Measurements from ENCODE around the gene NKX3-2. TPM values are rescaled to one million over a fixed set of nuclear protein-coding genes. Genes with fewer than 3 reads are reported as not detected.

The NKX3-2 gene
- total and polyA plus RNA-seq, 2 of the 8 experiments (the other 6 are each of a cell fraction or from before 2014, with no cell fraction given) = 0.13 TPM; not detected in 1

GRCh38 chr4:13535708-13536361 is 8.5 kb downstream of the NKX3-2 start:
- Histone ChIP-seq H3K4ac (replicated peaks; ENCODE audit: insufficient read length, low read depth, low read length) (no peak overlapping the region), H3K23me2 (ENCODE audit: low read depth, low read length) (peaks cover 2% of the 10 kb centered on the region; the same call in 1 of the 2 replicates), H4K20me1 (replicated peaks in 1 of 2; ENCODE audit: control insufficient read depth in 1 of 2, insufficient read depth in 2 of 2, low read length in 2 of 2) (peaks cover 10 to 45% of the 10 kb centered on the region in 2 experiments), H3K9me3 (ENCODE audit: insufficient read depth in 2 of 2, low read depth in 1 of 2, low read length in 1 of 2) (peaks cover 0 to 3% of the 10 kb centered on the region in 2 experiments; a peak in 2 of 4 replicates), H3K79me1 (ENCODE audit: low read depth, low read length) (no peaks in the 10 kb centered on the region), H3K14ac (ENCODE audit: insufficient read length) (no peak overlapping the region), H3K36me3 (ENCODE audit: control insufficient read depth in 2 of 4, insufficient read depth in 4 of 4, low read length in 3 of 4) (no peaks in the 10 kb centered on the region), H2BK5ac (ENCODE audit: low read depth, low read length) (peak overlapping the region; percentile 16; the same call in 1 of the 2 replicates), H2BK12ac (ENCODE audit: low read depth, low read length) (peak overlapping the region; percentile 97), H4K91ac (replicated peaks; ENCODE audit: insufficient read length, low read length) (no peak overlapping the region), H4K8ac (ENCODE audit: extremely low read depth, insufficient read depth, low read length) (no peak overlapping the region), H2BK120ac (replicated peaks; ENCODE audit: low read depth, low read length) (no peak overlapping the region), H2AK5ac (ENCODE audit: low read depth, low read length) (no peak overlapping the region), H2BK15ac (ENCODE audit: low read length) (peak overlapping the region; percentile 14; the same call in 1 of the 2 replicates), H3K4me3 (ENCODE audit: extremely low read depth in 1 of 4, insufficient read depth in 2 of 4, low read depth in 3 of 4, low read length in 4 of 4) (0 out of 8 replicates have a peak overlapping the region, but pooled peaks of 1 of the 4 experiments have one; percentile 4), H3K23ac (ENCODE audit: insufficient read length) (no peak overlapping the region), H3K27me3 (replicated peaks in 1 of 4; ENCODE audit: control insufficient read depth in 3 of 4, extremely low read depth in 1 of 4, insufficient read depth in 3 of 4, low read length in 3 of 4) (peaks cover 89 to 100% (median 98%) of the 10 kb centered on the region in 4 experiments), H4K5ac (ENCODE audit: insufficient read length, low read depth, low read length) (no peak overlapping the region), H3K79me2 (ENCODE audit: control insufficient read depth in 1 of 2, insufficient read depth in 2 of 2, low read length in 2 of 2) (no peaks in the 10 kb centered on the region), H2AFZ (ENCODE audit: low read length) (no peak overlapping the region), H3K56ac (replicated peaks; ENCODE audit: insufficient read length, low read depth, low read length) (no peak overlapping the region), H3K4me1 (replicated peaks in 1 of 4; ENCODE audit: control insufficient read depth in 3 of 4, insufficient read depth in 4 of 4, low read length in 3 of 4) (peaks cover 6 to 31% (median 13%) of the 10 kb centered on the region in 4 experiments), H3K18ac (ENCODE audit: extremely low read depth, low read length) (no peak overlapping the region), H3K27ac (ENCODE audit: low read depth, low read length) (no peak overlapping the region), H3K4me2 (ENCODE audit: insufficient read depth in 1 of 2, low read depth in 2 of 2, low read length in 2 of 2) (peak overlapping the region; percentile 33 to 50; a peak in 3 of 4 replicates), H3K9ac (replicated peaks in 1 of 4; ENCODE audit: extremely low read depth in 1 of 4, low read depth in 3 of 4, low read length in 3 of 4) (no peak overlapping the region), H2BK20ac (ENCODE audit: low read length) (peak overlapping the region; percentile 17; the same call in 1 of the 2 replicates)
- ChIA-PET CTCF (ENCODE audit: partially characterized antibody) (interaction anchor here (1.4 to 2.4 kb wide), 5 partner anchors 8 to 14 kb away, joined by 4 to 13 read pairs (median 9); partner anchors contain the start of gene NKX3-2), POLR2A (ENCODE audit: partially characterized antibody) (interaction anchor here (1.0 to 1.9 kb wide), 3 partner anchors 8 to 17 kb away, joined by 3 to 9 read pairs (median 3); partner anchors contain the start of gene NKX3-2)
- no peak for FAIRE-seq
- 5% methylated on average over 39 of the region's 39 CpGs; no CpG with 5 or more reads in 1 of the 2 experiments for WGBS, 2 experiments (ENCODE audit: extremely low coverage in 1 of 2, insufficient coverage in 1 of 2, insufficient read length in 1 of 2, insufficient replicate concordance in 2 of 2, low coverage in 1 of 2, low lambda C conversion rate in 2 of 2, missing lambda C conversion rate in 1 of 2)
- DNase-seq (ENCODE audit: low read depth in 1 of 2, low spot score in 2 of 2) = peak in 1 of 2 experiments; percentile 59
- peak; percentile 75; the same call in 1 of the 2 replicates for TF ChIP-seq CBX8 (IDR thresholded peaks at IDR 0.05; ENCODE audit: borderline replicate concordance, low read depth, low read length)
- TF ChIP-seq, protein P1, sequence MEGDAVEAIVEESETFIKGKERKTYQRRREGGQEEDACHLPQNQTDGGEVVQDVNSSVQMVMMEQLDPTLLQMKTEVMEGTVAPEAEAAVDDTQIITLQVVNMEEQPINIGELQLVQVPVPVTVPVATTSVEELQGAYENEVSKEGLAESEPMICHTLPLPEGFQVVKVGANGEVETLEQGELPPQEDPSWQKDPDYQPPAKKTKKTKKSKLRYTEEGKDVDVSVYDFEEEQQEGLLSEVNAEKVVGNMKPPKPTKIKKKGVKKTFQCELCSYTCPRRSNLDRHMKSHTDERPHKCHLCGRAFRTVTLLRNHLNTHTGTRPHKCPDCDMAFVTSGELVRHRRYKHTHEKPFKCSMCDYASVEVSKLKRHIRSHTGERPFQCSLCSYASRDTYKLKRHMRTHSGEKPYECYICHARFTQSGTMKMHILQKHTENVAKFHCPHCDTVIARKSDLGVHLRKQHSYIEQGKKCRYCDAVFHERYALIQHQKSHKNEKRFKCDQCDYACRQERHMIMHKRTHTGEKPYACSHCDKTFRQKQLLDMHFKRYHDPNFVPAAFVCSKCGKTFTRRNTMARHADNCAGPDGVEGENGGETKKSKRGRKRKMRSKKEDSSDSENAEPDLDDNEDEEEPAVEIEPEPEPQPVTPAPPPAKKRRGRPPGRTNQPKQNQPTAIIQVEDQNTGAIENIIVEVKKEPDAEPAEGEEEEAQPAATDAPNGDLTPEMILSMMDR (IDR thresholded peaks at IDR 0.05; ENCODE audit: control extremely low read depth in 1 of 3, insufficient read depth in 1 of 3, low read depth in 1 of 3, low read length in 3 of 3) = peak in 1 of 3 experiments; percentile 9; a peak in 1 of 4 replicates
- TF ChIP-seq EZH2 (IDR thresholded peaks at IDR 0.05; ENCODE audit: low read depth, low read length, severe bottlenecking) = peak; percentile 98
- peak in 1 of 2 experiments; percentile 4; a peak in 1 of 4 replicates for TF ChIP-seq RAD21 (IDR thresholded peaks at IDR 0.05 in 1 of 2, conservative IDR thresholded peaks at IDR 0.05 in 1 of 2; ENCODE audit: low read depth in 2 of 2, low read length in 2 of 2)
- TF ChIP-seq SUZ12 (IDR thresholded peaks at IDR 0.05; ENCODE audit: low read length) = peak; percentile 97
- no peak for TF ChIP-seq RBBP5 (IDR thresholded peaks at IDR 0.05; ENCODE audit: borderline replicate concordance, low read depth, low read length)
- peak; percentile 97 for TF ChIP-seq RNF2 (IDR thresholded peaks at IDR 0.05; ENCODE audit: borderline replicate concordance, low read depth, low read length, missing control alignments, poor library complexity, severe bottlenecking)

All from H1 (cell line).